WTC11 (cell line): ENCODE data around the gene LIFR. TPM values are rescaled to one million over a fixed set of nuclear protein-coding genes. Genes with fewer than 3 reads are reported as not detected.
A peak's percentile ranks its signal among the peaks of the same experiment; 100 is the strongest.

ENCODE experiments used
- ATAC-seq: fragments of 200-7000 bp; cut with Tn5 transposase; 2 replicates; pipeline ENCODE4 v1.10.0; 2021; ENCODE audit warnings: mild to moderate bottlenecking, moderate library complexity
- CTCF ChIA-PET: fragments of 300-600 bp; sonication (Branson Sonifier 250); formaldehyde crosslinking; loops from one replicate; lab custom pipeline; 2021; ENCODE audit warnings: antibody characterized with exemption; lab: Charles Lee
- POLR2A ChIA-PET: fragments of 350-600 bp; sonication (Branson Sonifier 250); formaldehyde crosslinking; loops from one replicate; lab custom pipeline; 2021; ENCODE audit warnings: antibody characterized with exemption; lab: Charles Lee
- DNase-seq: peaks from one replicate; pipeline ENCODE4 v3.0.0; 2021; ENCODE audit warnings: low spot score
- H3K27ac Mint-ChIP-seq: 2 replicates; pipeline ENCODE4 v1.8.0; 2021; ENCODE audit warnings: mixed read lengths
- H3K27me3 Mint-ChIP-seq: 2 replicates; pipeline ENCODE4 v1.8.0; 2021; ENCODE audit warnings: low read depth, mild to moderate bottlenecking, moderate library complexity, mixed read lengths
- H3K36me3 Mint-ChIP-seq: 2 replicates; pipeline ENCODE4 v1.8.0; 2021; ENCODE audit warnings: mixed read lengths
- H3K4me1 Mint-ChIP-seq: 2 replicates; pipeline ENCODE4 v1.8.0; 2022; ENCODE audit warnings: mixed read lengths
- H3K4me3 Mint-ChIP-seq: 2 replicates; pipeline ENCODE4 v1.8.0; 2021; ENCODE audit warnings: mild to moderate bottlenecking, moderate library complexity, mixed read lengths
- H3K9me3 Mint-ChIP-seq: 2 replicates; pipeline ENCODE4 v1.8.0; 2021; ENCODE audit warnings: mixed read lengths
- AFF4 ChIP-seq: sonication (generic); formaldehyde crosslinking; IDR thresholded peaks from 2 replicates; pipeline ENCODE4 v1.8.1; 2023; ENCODE audit warnings: mild to moderate bottlenecking, missing genetic modification reagents, borderline replicate concordance
- GRHL2 ChIP-seq: fragments of 250-450 bp; sonication (Bioruptor Pico); IDR thresholded peaks from 2 replicates; pipeline ENCODE4 v1.8.0; 2022; ENCODE audit warnings: mild to moderate bottlenecking, moderate library complexity; ENCODE audit not compliant: insufficient replicate concordance, severe bottlenecking
- HMGA2 ChIP-seq: fragments of 250-450 bp; sonication (Bioruptor Pico); IDR thresholded peaks from 2 replicates; pipeline ENCODE4 v1.4.0; 2021; ENCODE audit warnings: mild to moderate bottlenecking, moderate library complexity
- IRF1 ChIP-seq: sonication (generic); formaldehyde crosslinking; IDR thresholded peaks from 2 replicates; pipeline ENCODE4 v1.8.0; 2023; ENCODE audit warnings: missing genetic modification reagents
- NFYB ChIP-seq: sonication (generic); formaldehyde crosslinking; conservative IDR thresholded peaks from 2 replicates; pipeline ENCODE4 v1.8.0; 2022; ENCODE audit warnings: low read depth, missing genetic modification reagents
- NR1H2 ChIP-seq: sonication (generic); formaldehyde crosslinking; IDR thresholded peaks from 2 replicates; pipeline ENCODE4 v1.9.0; 2021; ENCODE audit warnings: mild to moderate bottlenecking, moderate library complexity, missing genetic modification reagents
- NR2C2 ChIP-seq: sonication (generic); formaldehyde crosslinking; IDR thresholded peaks from 2 replicates; pipeline ENCODE4 v1.8.0; 2022; ENCODE audit warnings: mild to moderate bottlenecking, missing genetic modification reagents
- SMAD3 ChIP-seq: sonication (generic); formaldehyde crosslinking; IDR thresholded peaks from 2 replicates; pipeline ENCODE4 v1.8.0; 2022; ENCODE audit warnings: missing genetic modification reagents, mild to moderate bottlenecking, borderline replicate concordance
- STAT6 ChIP-seq: sonication (generic); formaldehyde crosslinking; conservative IDR thresholded peaks from 2 replicates; pipeline ENCODE4 v1.8.1; 2023; ENCODE audit warnings: mild to moderate bottlenecking, low read depth, missing genetic modification reagents, moderate library complexity
- ZNF138 ChIP-seq: sonication (generic); formaldehyde crosslinking; conservative IDR thresholded peaks from 2 replicates; pipeline ENCODE4 v1.8.1; 2022; ENCODE audit warnings: mild to moderate bottlenecking, moderate library complexity, missing genetic modification reagents
- ZNF281 ChIP-seq: sonication (generic); formaldehyde crosslinking; IDR thresholded peaks from 2 replicates; pipeline ENCODE4 v1.8.0; 2023; ENCODE audit warnings: mild to moderate bottlenecking, missing genetic modification reagents
- total RNA-seq: library from RNA; stranded (reverse); gene quantifications from 3 replicates; pipeline ENCODE4 v1.2.3, GENCODE V29; 2021
- TF ChIP-seq, protein P1 (sequence below): sonication (generic); formaldehyde crosslinking; IDR thresholded peaks from 2 replicates; pipeline ENCODE4 v1.8.1; 2022; ENCODE audit warnings: missing genetic modification reagents, borderline replicate concordance
- TF ChIP-seq, protein P2 (sequence below): fragments of 250-450 bp; sonication (Bioruptor Pico); IDR thresholded peaks from 2 replicates; pipeline ENCODE4 v1.9.0; 2021; ENCODE audit warnings: mild to moderate bottlenecking, borderline replicate concordance
- TF ChIP-seq, protein P3 (sequence below): fragments of 250-450 bp; sonication (Bioruptor Pico); conservative IDR thresholded peaks from 2 replicates; pipeline ENCODE4 v1.9.0; 2021; ENCODE audit warnings: mild to moderate bottlenecking

The LIFR gene
- total RNA-seq, 1 experiment from 2014 or later, result 14.4 TPM

DNA sequence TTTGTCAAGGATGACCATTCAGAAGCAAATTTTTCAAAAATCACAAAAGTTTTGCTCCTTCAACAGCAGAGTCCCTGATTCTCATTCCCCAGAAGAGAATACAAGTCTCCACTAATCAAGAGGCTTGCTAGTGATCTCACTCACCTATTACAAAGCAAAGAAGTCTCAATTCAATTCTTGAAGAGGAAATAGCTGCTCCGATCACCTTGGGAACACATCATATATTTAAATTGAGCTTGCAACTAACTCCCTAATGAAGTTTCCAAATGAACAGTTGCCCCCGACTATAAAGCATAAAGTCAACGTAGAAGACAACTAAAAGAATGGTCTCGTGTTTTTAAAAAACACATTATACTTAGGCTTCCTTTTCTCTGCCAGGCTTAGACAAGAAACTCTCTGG is 1.6 kb downstream of the LIFR start (continued):
- TF ChIP-seq, protein P1, sequence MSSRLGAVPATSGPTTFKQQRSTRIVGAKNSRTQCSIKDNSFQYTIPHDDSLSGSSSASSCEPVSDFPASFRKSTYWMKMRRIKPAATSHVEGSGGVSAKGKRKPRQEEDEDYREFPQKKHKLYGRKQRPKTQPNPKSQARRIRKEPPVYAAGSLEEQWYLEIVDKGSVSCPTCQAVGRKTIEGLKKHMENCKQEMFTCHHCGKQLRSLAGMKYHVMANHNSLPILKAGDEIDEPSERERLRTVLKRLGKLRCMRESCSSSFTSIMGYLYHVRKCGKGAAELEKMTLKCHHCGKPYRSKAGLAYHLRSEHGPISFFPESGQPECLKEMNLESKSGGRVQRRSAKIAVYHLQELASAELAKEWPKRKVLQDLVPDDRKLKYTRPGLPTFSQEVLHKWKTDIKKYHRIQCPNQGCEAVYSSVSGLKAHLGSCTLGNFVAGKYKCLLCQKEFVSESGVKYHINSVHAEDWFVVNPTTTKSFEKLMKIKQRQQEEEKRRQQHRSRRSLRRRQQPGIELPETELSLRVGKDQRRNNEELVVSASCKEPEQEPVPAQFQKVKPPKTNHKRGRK (CRISPR knock-in tag), result no peak
- TF ChIP-seq NR1H2 (no peak), AFF4 (CRISPR knock-in tag) (no peak), NR2C2 (CRISPR knock-in tag) (no peak), NFYB (CRISPR knock-in tag) (no peak), IRF1 (CRISPR knock-in tag) (no peak), HMGA2 (CRISPR knock-in tag) (no peak)
- TF ChIP-seq, protein P2, sequence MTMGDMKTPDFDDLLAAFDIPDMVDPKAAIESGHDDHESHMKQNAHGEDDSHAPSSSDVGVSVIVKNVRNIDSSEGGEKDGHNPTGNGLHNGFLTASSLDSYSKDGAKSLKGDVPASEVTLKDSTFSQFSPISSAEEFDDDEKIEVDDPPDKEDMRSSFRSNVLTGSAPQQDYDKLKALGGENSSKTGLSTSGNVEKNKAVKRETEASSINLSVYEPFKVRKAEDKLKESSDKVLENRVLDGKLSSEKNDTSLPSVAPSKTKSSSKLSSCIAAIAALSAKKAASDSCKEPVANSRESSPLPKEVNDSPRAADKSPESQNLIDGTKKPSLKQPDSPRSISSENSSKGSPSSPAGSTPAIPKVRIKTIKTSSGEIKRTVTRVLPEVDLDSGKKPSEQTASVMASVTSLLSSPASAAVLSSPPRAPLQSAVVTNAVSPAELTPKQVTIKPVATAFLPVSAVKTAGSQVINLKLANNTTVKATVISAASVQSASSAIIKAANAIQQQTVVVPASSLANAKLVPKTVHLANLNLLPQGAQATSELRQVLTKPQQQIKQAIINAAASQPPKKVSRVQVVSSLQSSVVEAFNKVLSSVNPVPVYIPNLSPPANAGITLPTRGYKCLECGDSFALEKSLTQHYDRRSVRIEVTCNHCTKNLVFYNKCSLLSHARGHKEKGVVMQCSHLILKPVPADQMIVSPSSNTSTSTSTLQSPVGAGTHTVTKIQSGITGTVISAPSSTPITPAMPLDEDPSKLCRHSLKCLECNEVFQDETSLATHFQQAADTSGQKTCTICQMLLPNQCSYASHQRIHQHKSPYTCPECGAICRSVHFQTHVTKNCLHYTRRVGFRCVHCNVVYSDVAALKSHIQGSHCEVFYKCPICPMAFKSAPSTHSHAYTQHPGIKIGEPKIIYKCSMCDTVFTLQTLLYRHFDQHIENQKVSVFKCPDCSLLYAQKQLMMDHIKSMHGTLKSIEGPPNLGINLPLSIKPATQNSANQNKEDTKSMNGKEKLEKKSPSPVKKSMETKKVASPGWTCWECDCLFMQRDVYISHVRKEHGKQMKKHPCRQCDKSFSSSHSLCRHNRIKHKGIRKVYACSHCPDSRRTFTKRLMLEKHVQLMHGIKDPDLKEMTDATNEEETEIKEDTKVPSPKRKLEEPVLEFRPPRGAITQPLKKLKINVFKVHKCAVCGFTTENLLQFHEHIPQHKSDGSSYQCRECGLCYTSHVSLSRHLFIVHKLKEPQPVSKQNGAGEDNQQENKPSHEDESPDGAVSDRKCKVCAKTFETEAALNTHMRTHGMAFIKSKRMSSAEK (CRISPR knock-in tag), result no peak
- TF ChIP-seq, all 79 proteins: peak for 0

DNA sequence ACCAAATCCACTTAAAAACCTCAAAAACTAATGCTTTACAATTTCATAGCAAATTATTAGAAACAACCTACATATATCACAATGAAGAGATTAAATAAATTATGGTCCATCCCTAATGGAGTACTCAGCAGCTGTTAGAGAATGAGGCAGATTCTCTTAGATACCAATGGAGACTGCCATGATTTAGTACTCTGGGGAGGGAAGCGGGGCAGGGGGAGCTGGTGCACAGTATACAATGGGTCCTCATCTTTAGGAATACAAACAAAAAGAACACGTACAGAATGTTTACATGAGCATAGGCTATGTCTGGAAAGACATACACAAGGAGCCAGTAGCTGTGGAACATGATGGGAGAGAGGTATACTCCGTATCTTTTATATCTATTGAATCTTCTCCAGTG is 2.0 kb downstream of the LIFR start:
- H3K27me3 Mint-ChIP-seq, result peaks cover 7% of the 10 kb centered on the region
- peak overlapping the region; percentile 95; the same call in 1 of the 2 replicates for H3K4me3 Mint-ChIP-seq
- ChIA-PET POLR2A (no interaction called here), CTCF (interaction anchor here (4.2 kb wide), 1 partner anchor 113 kb away, joined by 36 read pairs; no protein-coding TSS in a partner anchor)
- H3K9me3 Mint-ChIP-seq, result no peaks in the 10 kb centered on the region
- DNase-seq (no peak), ATAC-seq (no peak)
- H3K4me1 Mint-ChIP-seq, result peaks cover 42% of the 10 kb centered on the region
- H3K27ac Mint-ChIP-seq, result no peak overlapping the region
- no peaks in the 10 kb centered on the region for H3K36me3 Mint-ChIP-seq
- TF ChIP-seq, protein P1 (CRISPR knock-in tag), result no peak
- TF ChIP-seq ZNF138 (CRISPR knock-in tag), result no peak
- no peak for TF ChIP-seq ZNF281 (CRISPR knock-in tag)
- no peak for TF ChIP-seq STAT6 (CRISPR knock-in tag)
- TF ChIP-seq GRHL2 (CRISPR knock-in tag), result no peak
- no peak for TF ChIP-seq SMAD3
- TF ChIP-seq, protein P3, sequence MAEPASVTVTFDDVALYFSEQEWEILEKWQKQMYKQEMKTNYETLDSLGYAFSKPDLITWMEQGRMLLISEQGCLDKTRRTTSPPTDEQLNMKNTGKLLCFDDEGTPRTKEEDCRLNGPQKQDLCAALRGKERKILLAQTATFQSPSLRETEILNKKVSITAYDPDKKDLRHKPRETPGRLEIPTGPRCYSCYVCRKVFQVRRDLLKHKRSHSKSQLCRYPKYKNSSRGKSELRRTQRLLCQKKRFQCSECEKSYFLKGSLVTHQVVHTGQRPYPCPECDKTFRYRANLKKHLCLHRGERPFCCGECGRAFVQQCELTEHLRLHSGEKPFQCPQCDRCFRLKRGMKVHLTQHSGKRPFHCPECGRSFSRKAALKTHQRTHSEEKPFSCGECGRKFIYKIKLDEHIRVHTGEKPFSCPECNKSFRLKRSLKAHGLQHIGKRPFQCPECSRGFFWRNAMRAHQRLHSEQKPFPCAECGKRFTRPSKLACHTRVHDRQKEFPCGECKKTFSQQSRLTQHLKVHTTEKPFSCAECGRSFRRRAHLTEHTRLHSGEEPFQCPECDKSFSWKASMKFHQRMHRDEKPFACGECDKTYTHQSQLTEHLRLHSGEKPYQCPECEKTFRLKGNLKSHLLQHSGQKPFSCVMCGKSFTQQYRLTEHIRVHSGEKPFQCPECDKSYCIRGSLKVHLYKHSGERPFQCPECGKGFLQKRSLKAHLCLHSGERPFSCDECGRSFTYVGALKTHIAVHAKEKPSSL (CRISPR knock-in tag), result no peak
